ENCODE results near the gene KIF2C. TPM values are rescaled to one million over a fixed set of nuclear protein-coding genes. Genes with fewer than 3 reads are reported as not detected.

KIF2C gene
- total and polyA plus RNA-seq, 9 of the 15 experiments (the other 6 are each of a cell fraction or from before 2014, with no cell fraction given) = 84.9 to 226 (median 169) TPM

- peak; percentile 71 for TF ChIP-seq XRCC5 (IDR thresholded peaks at IDR 0.05; ENCODE audit: low read depth, low read length)
- 0 out of 2 replicates have a peak, but pooled peaks have one; percentile 67 for TF ChIP-seq STAT6 (CRISPR knock-in tag; IDR thresholded peaks at IDR 0.05)
- TF ChIP-seq PTBP1 (IDR thresholded peaks at IDR 0.05; ENCODE audit: low read depth, low read length) = no peak
- TF ChIP-seq ZBTB2 (IDR thresholded peaks at IDR 0.05) = no peak
- no peak for TF ChIP-seq TRIM25 (IDR thresholded peaks at IDR 0.05; ENCODE audit: borderline replicate concordance)
- no peak for TF ChIP-seq ZNF197 (CRISPR knock-in tag; IDR thresholded peaks at IDR 0.05; ENCODE audit: low read depth)
- TF ChIP-seq ERF (CRISPR knock-in tag; IDR thresholded peaks at IDR 0.05) = 0 out of 2 replicates have a peak, but pooled peaks have one; percentile 38
- no peak for TF ChIP-seq CBFA2T3 (IDR thresholded peaks at IDR 0.05)
- TF ChIP-seq RUNX1 (IDR thresholded peaks at IDR 0.05; ENCODE audit: low read depth) = no peak
- no peak for TF ChIP-seq MTA2 (IDR thresholded peaks at IDR 0.05; ENCODE audit: low read depth)
- no peak for TF ChIP-seq ELK3 (CRISPR knock-in tag; IDR thresholded peaks at IDR 0.05)
- TF ChIP-seq ZNF778 (CRISPR knock-in tag; IDR thresholded peaks at IDR 0.05) = no peak
- peak; percentile 55 for TF ChIP-seq SMC3 (conservative IDR thresholded peaks at IDR 0.05; ENCODE audit: insufficient read depth, low read depth, low read length)
- TF ChIP-seq ZNF133 (CRISPR knock-in tag; IDR thresholded peaks at IDR 0.05) = no peak
- TF ChIP-seq STAG1 (CRISPR knock-in tag; IDR thresholded peaks at IDR 0.05; ENCODE audit: borderline replicate concordance) = peak; percentile 84
- TF ChIP-seq SPI1 (IDR thresholded peaks at IDR 0.05; ENCODE audit: borderline replicate concordance, low read depth, low read length) = peak; percentile 60
- peak; percentile 65 to 74 for TF ChIP-seq RAD21 (CRISPR knock-in tag; conservative IDR thresholded peaks at IDR 0.05 in 1 of 2, IDR thresholded peaks at IDR 0.05 in 1 of 2)
- peak; percentile 57; the same call in 1 of the 2 replicates for TF ChIP-seq RB1 (IDR thresholded peaks at IDR 0.05; ENCODE audit: low read depth)
- TF ChIP-seq ZNF511 (CRISPR knock-in tag; IDR thresholded peaks at IDR 0.05) = no peak
- TF ChIP-seq CREM (IDR thresholded peaks at IDR 0.05; ENCODE audit: low read depth) = 0 out of 2 replicates have a peak, but pooled peaks have one; percentile 44
- 0 out of 2 replicates have a peak, but pooled peaks have one; percentile 36 for TF ChIP-seq CEBPB (tag; IDR thresholded peaks at IDR 0.05)
- TF ChIP-seq ETV1 (tag; conservative IDR thresholded peaks at IDR 0.05; ENCODE audit: low read depth) = peak; percentile 47
These were observed 24.6 kb upstream of the KIF2C start (continued) for GRCh38 chr1:44714944-44715571.

Data from K562 (cell line).